Aorta (tissue), 5 donors: ENCODE measurements around the gene RPS6KA2. TPM values are rescaled to one million over a fixed set of nuclear protein-coding genes. Genes with fewer than 3 reads are reported as not detected.
A peak's percentile ranks its signal among the peaks of the same experiment; 100 is the strongest.

Source experiments
- ATAC-seq: fragments of 200-7000 bp; cut with Tn5 transposase; one replicate; pipeline ENCODE4 v1.9.1; 2022; ENCODE audit warnings: moderate library complexity; ENCODE audit not compliant: low FRiP score
- DNase-seq, 2 donors: peaks; one replicate each; pipeline ENCODE4 v3.0.0-alpha.2; 2020
- H3K27ac ChIP-seq, 2 donors: one replicate each; pipeline ENCODE4 v1.5.1; 2013; ENCODE audit warnings: low read length in 2 of 2, mild to moderate bottlenecking in 2 of 2, moderate library complexity in 2 of 2, control low read depth in 1 of 2, inconsistent platforms in 1 of 2, low read depth in 1 of 2
- H3K27me3 ChIP-seq, 2 donors: one replicate each; pipeline ENCODE4 v1.6.1; 2013; ENCODE audit warnings: control low read depth in 1 of 2, low read length in 1 of 2, mild to moderate bottlenecking in 1 of 2, moderate library complexity in 1 of 2; ENCODE audit not compliant: insufficient read depth in 2 of 2, control insufficient read depth in 1 of 2
- H3K36me3 ChIP-seq, 2 donors: one replicate each; pipeline ENCODE4 v1.6.1; 2013; ENCODE audit warnings: control low read depth in 1 of 2, low read length in 1 of 2, mild to moderate bottlenecking in 1 of 2; ENCODE audit not compliant: insufficient read depth in 2 of 2, control insufficient read depth in 1 of 2
- H3K4me1 ChIP-seq, 2 donors: one replicate each; pipeline ENCODE4 v1.6.1; 2013; ENCODE audit warnings: low read length in 2 of 2, control low read depth in 1 of 2, mild to moderate bottlenecking in 1 of 2, moderate library complexity in 1 of 2; ENCODE audit not compliant: insufficient read depth in 2 of 2, control insufficient read depth in 1 of 2
- H3K4me3 ChIP-seq, 2 donors: one replicate each; pipeline ENCODE4 v1.5.1; 2013; ENCODE audit warnings: low read length in 2 of 2, control low read depth in 1 of 2, mild to moderate bottlenecking in 1 of 2
- H3K9me3 ChIP-seq: one replicate; pipeline ENCODE4 v1.6.1; 2013; ENCODE audit warnings: mild to moderate bottlenecking, low read length; ENCODE audit not compliant: control insufficient read depth
- WGBS, 2 donors: extraction: QIAGEN DNeasy Blood & Tissue Kit; methylation state at CpG; one replicate each; pipeline ENCODE4 v1.1.7; 2013; 5-methylcytosine and 5-hydroxymethylcytosine counted together
- intact Hi-C, 2 donors: fragments of 100-400 bp; cut with DNase I; formaldehyde crosslinking; loops; one replicate each; pipeline versions ENCODE4 v1.14.2 to v1.15.0; 2022
- polyA plus RNA-seq, 2 donors: library from polyadenylated mRNA; stranded (reverse); fragments of 200-250 nt; gene quantifications; one replicate each; pipeline ENCODE4 v1.2.3, GENCODE V29; 2013
- total RNA-seq, 2 donors: library from RNA; stranded (reverse); fragmentation: NEBNext Ultra II Directional; extraction: Animal tissue kit (Norgen Biotek cat#: 25700); gene quantifications; one replicate each; pipeline ENCODE4 v1.2.1, GENCODE V29; 2021
- donor health status: healthy with polysubstance abuse.
- donor health status: Bipolar disorder and iron deficiency.
- donor health status: DM: no; HTN: no; CAD: no.
- donor health status: DM: no; HTN: no; CAD: no.
- donor health status: DM: yes; HTN: yes; CAD: no.

The RPS6KA2 gene
- total and polyA plus RNA-seq, 4 donors, result 24.5 to 52.7 (median 37.3) TPM

DNA sequence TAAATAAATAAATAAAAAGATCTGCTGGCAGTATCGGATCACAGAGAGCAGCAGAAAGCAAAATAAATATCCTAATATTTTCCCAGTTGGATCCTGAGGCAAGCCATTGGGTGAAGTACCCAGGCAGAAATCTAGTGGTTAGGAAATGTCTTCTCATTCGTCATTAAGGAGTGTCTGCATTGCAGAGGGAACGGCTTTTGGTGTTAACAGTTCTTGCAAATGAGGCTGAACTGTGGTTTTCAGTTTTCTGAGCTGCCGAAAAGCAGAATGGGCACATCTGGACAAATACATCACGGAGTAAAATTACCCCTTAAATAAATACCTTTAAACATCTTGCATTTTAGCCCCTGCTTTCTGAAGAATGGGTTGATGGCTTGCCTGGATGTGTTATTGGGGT, 162.1 kb downstream of the RPS6KA2 start:
- DNase-seq (no peak), ATAC-seq (no peak)
- Histone ChIP-seq H3K27ac (peak overlapping the region in 1 of 2 donors; percentile 8), H3K9me3 (no peaks in the 10 kb centered on the region), H3K36me3 (peaks cover 0 to 2% of the 10 kb centered on the region in 2 donors), H3K27me3 (no peaks in the 10 kb centered on the region), H3K4me1 (no peaks in the 10 kb centered on the region), H3K4me3 (no peak overlapping the region)
- WGBS, 2 donors, result 77 to 86% methylated on average over 5 of the region's 5 CpGs
- intact Hi-C loops, result loop anchor here (5.0 to 10.0 kb wide), 3 partner anchors 150 to 532 kb away; partner anchors contain the start of genes CEP43 (in 1 of the 2) and RPS6KA2 (in 1 of the 2)

GRCh38 chr6:166464068-166465002, 162.7 kb downstream of the RPS6KA2 start:
- ATAC-seq, result no peak
- no peaks in the 10 kb centered on the region for H3K36me3 ChIP-seq

GRCh38 chr6:166463359-166464067, 163.5 kb downstream of the RPS6KA2 start:
- Histone ChIP-seq H3K27ac (no peak overlapping the region), H3K4me3 (no peak overlapping the region), H3K9me3 (no peaks in the 10 kb centered on the region), H3K27me3 (no peaks in the 10 kb centered on the region), H3K36me3 (no peaks in the 10 kb centered on the region), H3K4me1 (no peaks in the 10 kb centered on the region)
- intact Hi-C loops, result loop anchor here in 1 of 2 donors (10.0 kb wide), 1 partner anchor 151 kb away; no protein-coding TSS in a partner anchor
- 91 to 92% methylated on average over 23 of the region's 23 CpGs for WGBS, 2 donors
- no peak for ATAC-seq
- DNase-seq, result no peak

More at GRCh38 chr6:166464068-166465002, 162.7 kb downstream of the RPS6KA2 start:
- Histone ChIP-seq H3K27me3 (no peaks in the 10 kb centered on the region), H3K27ac (no peak overlapping the region), H3K4me1 (no peaks in the 10 kb centered on the region), H3K4me3 (no peak overlapping the region), H3K9me3 (no peaks in the 10 kb centered on the region)
- 69 to 73% methylated on average over 22 of the region's 22 CpGs for WGBS, 2 donors
- intact Hi-C loops, result loop anchor here (5.0 to 10.0 kb wide), 3 partner anchors 150 to 533 kb away; partner anchors contain the start of genes CEP43 (in 1 of the 2) and RPS6KA2 (in 1 of the 2)
- DNase-seq, result no peak

DNA sequence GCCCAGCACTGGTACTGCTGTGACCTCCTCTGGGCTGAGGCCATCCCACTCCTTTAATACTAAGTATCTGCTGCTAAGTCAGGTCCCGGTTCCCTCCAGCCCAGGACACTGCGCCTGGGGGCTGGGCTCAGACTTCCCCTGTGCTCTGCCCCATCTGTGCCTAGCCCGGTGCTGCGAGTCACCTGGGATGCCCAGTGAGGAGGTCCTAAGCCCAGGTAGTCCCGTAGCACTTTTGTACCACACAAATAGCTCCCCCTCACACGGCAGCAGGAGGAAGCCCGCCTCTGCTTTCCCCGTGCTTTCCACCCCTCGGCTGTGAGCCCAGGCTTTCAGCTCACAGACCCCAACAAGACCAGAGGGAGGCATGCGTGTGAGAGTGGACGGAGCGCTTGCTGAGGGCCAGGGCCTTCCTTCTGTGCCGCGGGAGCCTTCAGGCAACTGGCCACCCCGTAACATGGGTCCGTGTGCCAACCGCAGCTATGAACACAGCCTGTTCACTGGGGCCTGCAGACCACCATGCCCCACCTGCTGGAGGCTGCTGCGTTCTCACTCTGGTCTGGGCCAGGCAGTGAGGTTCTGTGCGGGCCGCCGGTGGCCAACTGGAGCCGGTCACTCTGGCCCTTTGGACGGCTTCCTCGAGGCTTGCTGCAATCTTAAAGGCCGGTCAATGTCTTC, 164.5 kb downstream of the RPS6KA2 start:
- H3K4me1 ChIP-seq, result no peaks in the 10 kb centered on the region
- 94% methylated on average over 24 to 25 of the region's 25 CpGs for WGBS, 2 donors
- intact Hi-C loops, result loop anchor here in 1 of 2 donors (10.0 kb wide), 1 partner anchor 152 kb away; no protein-coding TSS in a partner anchor

DNA sequence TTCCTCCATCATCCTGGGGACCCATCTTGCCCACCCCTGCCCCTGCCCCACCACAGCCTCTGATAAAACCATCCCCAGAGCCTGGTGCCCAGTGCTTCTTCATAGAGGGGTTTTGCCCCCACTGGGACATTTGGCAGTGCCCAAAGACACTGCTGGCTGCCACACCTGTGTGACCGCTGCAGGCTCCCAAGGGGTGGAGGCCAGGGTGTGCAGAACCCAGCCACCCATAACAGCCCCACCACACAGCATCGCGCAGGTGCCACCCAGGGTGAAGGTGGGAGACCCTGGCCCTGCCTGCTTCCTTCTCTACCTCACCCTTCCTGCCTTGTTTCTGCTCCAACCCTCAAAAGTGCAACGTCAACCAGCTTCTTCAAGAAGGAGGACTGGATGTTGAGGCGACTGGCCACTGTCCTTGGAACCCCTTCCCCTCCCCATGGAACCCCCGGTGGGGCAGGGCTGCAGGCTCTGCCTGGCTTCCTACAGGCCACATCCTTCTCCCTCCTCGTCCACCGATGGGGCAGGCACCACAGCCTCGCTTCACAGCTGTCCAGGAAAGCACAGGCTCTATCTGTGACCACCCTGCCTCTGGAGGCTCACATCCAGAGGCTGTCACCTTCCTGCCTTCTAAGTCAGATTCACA, 165.1 kb downstream of the RPS6KA2 start:
- peak in 1 of 2 donors; percentile 67 for DNase-seq
- 95 to 98% methylated on average over 9 of the region's 9 CpGs for WGBS, 2 donors
- intact Hi-C loops, result loop anchor here in 1 of 2 donors (10.0 kb wide), 1 partner anchor 153 kb away; no protein-coding TSS in a partner anchor

More for the DNA sequence above, 164.5 kb downstream of the RPS6KA2 start:
- no peak for DNase-seq
- no peaks in the 10 kb centered on the region for H3K36me3 ChIP-seq
- no peak overlapping the region for H3K27ac ChIP-seq
- H3K4me3 ChIP-seq, result no peak overlapping the region
- H3K9me3 ChIP-seq, result no peaks in the 10 kb centered on the region
- no peak for ATAC-seq
- no peaks in the 10 kb centered on the region for H3K27me3 ChIP-seq

GRCh38 chr6:166460473-166461437, 166.3 kb downstream of the RPS6KA2 start:
- Histone ChIP-seq H3K27ac (no peak overlapping the region), H3K27me3 (no peaks in the 10 kb centered on the region), H3K4me1 (no peaks in the 10 kb centered on the region), H3K4me3 (no peak overlapping the region), H3K9me3 (no peaks in the 10 kb centered on the region), H3K36me3 (no peaks in the 10 kb centered on the region)
- DNase-seq (no peak), ATAC-seq (no peak)
- 74 to 80% methylated on average over 25 of the region's 25 CpGs for WGBS, 2 donors
- intact Hi-C loops, result loop anchor here in 1 of 2 donors (10.0 kb wide), 1 partner anchor 154 kb away; no protein-coding TSS in a partner anchor

More for the DNA sequence above, 165.1 kb downstream of the RPS6KA2 start:
- no peaks in the 10 kb centered on the region for H3K4me1 ChIP-seq
- H3K27ac ChIP-seq, result no peak overlapping the region
- no peaks in the 10 kb centered on the region for H3K9me3 ChIP-seq
- H3K27me3 ChIP-seq, result no peaks in the 10 kb centered on the region
- H3K36me3 ChIP-seq, result no peaks in the 10 kb centered on the region
- H3K4me3 ChIP-seq, result no peak overlapping the region
- no peak for ATAC-seq

DNA sequence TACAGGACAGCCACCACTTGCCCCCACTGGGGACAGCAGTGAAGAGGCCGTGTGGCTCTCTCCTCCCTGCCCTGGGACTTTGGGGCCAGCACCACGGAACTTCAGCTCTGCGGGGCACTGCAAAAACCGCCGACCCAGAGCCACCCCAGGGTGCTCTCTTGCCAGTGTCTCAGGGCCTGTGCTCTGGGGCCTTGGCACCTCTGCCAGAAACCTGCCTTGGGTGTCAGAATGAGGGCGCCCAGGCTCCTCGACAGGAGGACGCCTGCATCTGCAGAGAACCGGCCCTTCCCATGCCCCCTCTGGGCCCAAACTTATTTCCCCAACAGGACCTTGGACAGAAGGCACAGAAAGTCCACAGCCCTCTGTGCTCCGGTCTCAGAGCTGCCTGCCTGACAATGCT, 167.1 kb downstream of the RPS6KA2 start:
- Histone ChIP-seq H3K9me3 (no peaks in the 10 kb centered on the region), H3K27ac (no peak overlapping the region), H3K36me3 (no peaks in the 10 kb centered on the region), H3K4me3 (no peak overlapping the region), H3K4me1 (no peaks in the 10 kb centered on the region), H3K27me3 (no peaks in the 10 kb centered on the region)
- DNase-seq (no peak), ATAC-seq (no peak)
- 95 to 96% methylated on average over 10 of the region's 10 CpGs for WGBS, 2 donors
- intact Hi-C loops, result loop anchor here in 1 of 2 donors (5.0 to 10.0 kb wide), 2 partner anchors 155 to 232 kb away; no protein-coding TSS in a partner anchor
